Tibial artery (tissue), 4 donors: ENCODE measurements around the gene ALDH1A1.

Experiments
- DNase-seq, 2 donors: peaks; one replicate each; pipeline ENCODE4 v3.0.0-alpha.2; 2019
- H3K27ac ChIP-seq, 2 donors: fragments of 200-600 bp; sonication (generic) in 1 of 2; 1 replicate in 1 of 2; 2 replicates in 1 of 2; pipeline ENCODE4 v1.5.1; 2018 to 2019; ENCODE audit warnings: mild to moderate bottlenecking in 1 of 2
- H3K27me3 ChIP-seq, 2 donors: fragments of 200-600 bp; sonication (generic) in 1 of 2; one replicate each; pipeline versions ENCODE4 v1.5.1 to v1.6.0; 2016 to 2019
- H3K36me3 ChIP-seq, 3 donors: fragments of 200-600 bp; sonication (generic) in 2 of 3; one replicate each; pipeline ENCODE4 v1.5.1; 2016 to 2019; ENCODE audit warnings: mild to moderate bottlenecking in 2 of 3
- H3K4me1 ChIP-seq, 4 donors: fragments of 200-600 bp; sonication (generic) in 2 of 4; 1 replicate in 3 of 4; 2 replicates in 1 of 4; pipeline ENCODE4 v1.5.1; 2016 to 2019
- H3K4me3 ChIP-seq, 2 donors: fragments of 200-600 bp; sonication (generic) in 1 of 2; 1 replicate in 1 of 2; 2 replicates in 1 of 2; pipeline ENCODE4 v1.5.1; 2018 to 2019; ENCODE audit warnings: mild to moderate bottlenecking in 2 of 2
- H3K9me3 ChIP-seq, 3 donors: fragments of 200-600 bp; sonication (generic) in 1 of 3; one replicate each; pipeline ENCODE4 v1.5.1; 2016 to 2019
- intact Hi-C: fragments of 100-400 bp; cut with DNase I; formaldehyde crosslinking; loops from one replicate; pipeline ENCODE4 v1.15.0; 2023; ENCODE audit warnings: low total_unique reads
- TF ChIP-seq, protein P1 (sequence below), 2 experiments: fragments of 200-600 bp in 1 of 2; fragments of 450-650 bp in 1 of 2; IDR thresholded peaks; one replicate each; pipeline ENCODE4 v1.5.1; 2017 to 2019; ENCODE audit warnings: antibody characterized with exemption in 2 of 2, mild to moderate bottlenecking in 1 of 2, moderate library complexity in 1 of 2

ALDH1A1 gene

GRCh38 chr9:72929542-72929941 lies 23.3 kb downstream of the ALDH1A1 start:
- H3K4me3 ChIP-seq, result no peak overlapping the region

DNA sequence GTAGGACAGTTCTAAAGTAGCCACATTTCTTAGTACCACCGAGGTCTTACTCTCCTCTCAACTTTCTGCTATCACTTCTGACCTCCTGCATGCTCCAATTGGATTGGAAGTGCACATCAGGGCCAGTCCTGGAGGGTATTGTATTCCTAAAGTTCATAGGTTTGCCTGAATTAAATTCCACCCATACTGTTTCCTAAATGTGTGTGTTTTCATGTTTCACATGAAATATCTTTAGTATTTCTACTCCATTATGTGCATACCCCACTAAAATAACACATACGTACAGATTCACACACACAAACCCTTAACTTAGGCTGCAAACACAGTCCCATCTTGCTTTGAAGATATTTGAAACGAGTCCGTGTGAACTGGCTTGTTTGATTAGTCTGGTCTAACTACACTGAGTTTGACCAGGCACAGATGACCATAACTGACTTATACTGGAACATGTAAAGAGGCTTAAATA lies 24.8 kb downstream of the ALDH1A1 start:
- DNase-seq, result no peak
- Histone ChIP-seq H3K36me3 (no peaks in the 10 kb centered on the region), H3K27me3 (no peaks in the 10 kb centered on the region), H3K4me1 (peaks cover 0 to 5% (median 0%) of the 10 kb centered on the region in 4 donors), H3K27ac (no peak overlapping the region), H3K4me3 (no peak overlapping the region), H3K9me3 (no peaks in the 10 kb centered on the region)
- intact Hi-C loops, result no loop called here
- TF ChIP-seq, protein P1, sequence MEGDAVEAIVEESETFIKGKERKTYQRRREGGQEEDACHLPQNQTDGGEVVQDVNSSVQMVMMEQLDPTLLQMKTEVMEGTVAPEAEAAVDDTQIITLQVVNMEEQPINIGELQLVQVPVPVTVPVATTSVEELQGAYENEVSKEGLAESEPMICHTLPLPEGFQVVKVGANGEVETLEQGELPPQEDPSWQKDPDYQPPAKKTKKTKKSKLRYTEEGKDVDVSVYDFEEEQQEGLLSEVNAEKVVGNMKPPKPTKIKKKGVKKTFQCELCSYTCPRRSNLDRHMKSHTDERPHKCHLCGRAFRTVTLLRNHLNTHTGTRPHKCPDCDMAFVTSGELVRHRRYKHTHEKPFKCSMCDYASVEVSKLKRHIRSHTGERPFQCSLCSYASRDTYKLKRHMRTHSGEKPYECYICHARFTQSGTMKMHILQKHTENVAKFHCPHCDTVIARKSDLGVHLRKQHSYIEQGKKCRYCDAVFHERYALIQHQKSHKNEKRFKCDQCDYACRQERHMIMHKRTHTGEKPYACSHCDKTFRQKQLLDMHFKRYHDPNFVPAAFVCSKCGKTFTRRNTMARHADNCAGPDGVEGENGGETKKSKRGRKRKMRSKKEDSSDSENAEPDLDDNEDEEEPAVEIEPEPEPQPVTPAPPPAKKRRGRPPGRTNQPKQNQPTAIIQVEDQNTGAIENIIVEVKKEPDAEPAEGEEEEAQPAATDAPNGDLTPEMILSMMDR (IDR thresholded peaks at IDR 0.05), result no peak

More at GRCh38 chr9:72929542-72929941, 23.3 kb downstream of the ALDH1A1 start:
- Histone ChIP-seq H3K27me3 (no peaks in the 10 kb centered on the region), H3K36me3 (no peaks in the 10 kb centered on the region), H3K9me3 (no peaks in the 10 kb centered on the region), H3K27ac (no peak overlapping the region), H3K4me1 (peaks cover 0 to 5% (median 0%) of the 10 kb centered on the region in 4 donors)
- intact Hi-C loops, result no loop called here
- TF ChIP-seq, protein P1 (IDR thresholded peaks at IDR 0.05), result no peak
- no peak for DNase-seq

DNA sequence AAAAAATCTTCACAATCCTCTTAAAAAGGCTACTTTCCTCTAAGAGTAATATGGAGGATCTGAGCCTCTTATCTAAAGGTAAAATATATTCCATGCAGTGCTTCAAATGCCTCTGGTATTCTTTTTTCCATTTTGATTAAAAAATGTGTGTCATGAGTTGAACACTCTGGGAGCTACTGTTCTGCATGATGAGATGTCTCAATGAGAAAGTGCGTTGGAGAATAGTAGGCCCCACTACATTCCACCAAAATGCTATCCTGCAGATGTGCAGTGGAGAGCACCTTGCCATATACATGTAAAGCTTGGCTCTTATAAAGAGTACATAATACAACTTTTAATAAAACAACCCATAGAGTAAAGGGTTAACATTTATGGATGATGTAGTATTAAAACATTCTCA lies 26.3 kb downstream of the ALDH1A1 start:
- H3K4me3 ChIP-seq, result no peak overlapping the region
- no peaks in the 10 kb centered on the region for H3K36me3 ChIP-seq
- H3K9me3 ChIP-seq, result no peaks in the 10 kb centered on the region
- no peak for DNase-seq
- intact Hi-C loops, result no loop called here
- no peaks in the 10 kb centered on the region for H3K27me3 ChIP-seq
- H3K27ac ChIP-seq, result no peak overlapping the region
- TF ChIP-seq, protein P1 (IDR thresholded peaks at IDR 0.05), result no peak
- H3K4me1 ChIP-seq, result no peaks in the 10 kb centered on the region

- intact Hi-C loops, result no loop called here
- Histone ChIP-seq H3K27ac (no peak overlapping the region), H3K36me3 (no peaks in the 10 kb centered on the region), H3K9me3 (no peaks in the 10 kb centered on the region), H3K27me3 (no peaks in the 10 kb centered on the region), H3K4me3 (no peak overlapping the region), H3K4me1 (no peaks in the 10 kb centered on the region)
- DNase-seq, result no peak
- TF ChIP-seq, protein P1 (IDR thresholded peaks at IDR 0.05), result no peak
Measured at GRCh38 chr9:72925891-72926290, 27.0 kb downstream of the ALDH1A1 start.

- H3K36me3 ChIP-seq, result no peaks in the 10 kb centered on the region
- DNase-seq, result no peak
- H3K9me3 ChIP-seq, result no peaks in the 10 kb centered on the region
- H3K4me3 ChIP-seq, result no peak overlapping the region
- intact Hi-C loops, result no loop called here
- no peak overlapping the region for H3K27ac ChIP-seq
- H3K4me1 ChIP-seq, result no peaks in the 10 kb centered on the region
- H3K27me3 ChIP-seq, result no peaks in the 10 kb centered on the region
- TF ChIP-seq, protein P1 (IDR thresholded peaks at IDR 0.05), result no peak
Measured at GRCh38 chr9:72925126-72925789, 27.6 kb downstream of the ALDH1A1 start.
